ENCODE measurements around the gene SYT3.
"Not testable (repeated sequence)": the region's sequence is repeated elsewhere in the genome, so short reads cannot be mapped to it uniquely, and the experiment has no call there.

Gene SYT3

GRCh38 chr19:50632151-50632835, 7.4 kb downstream of the SYT3 start:
- no peak for DNase-seq

GRCh38 chr19:50629801-50630200, 9.9 kb downstream of the SYT3 start:
- DNase-seq = no peak

- DNase-seq = no peak
These were observed 10.5 kb downstream of the SYT3 start for GRCh38 chr19:50629194-50629593.

GRCh38 chr19:50628551-50628950, 11.1 kb downstream of the SYT3 start:
- no peak for DNase-seq

- no peak for DNase-seq
These were observed 11.5 kb downstream of the SYT3 start for GRCh38 chr19:50628146-50628545.

DNA sequence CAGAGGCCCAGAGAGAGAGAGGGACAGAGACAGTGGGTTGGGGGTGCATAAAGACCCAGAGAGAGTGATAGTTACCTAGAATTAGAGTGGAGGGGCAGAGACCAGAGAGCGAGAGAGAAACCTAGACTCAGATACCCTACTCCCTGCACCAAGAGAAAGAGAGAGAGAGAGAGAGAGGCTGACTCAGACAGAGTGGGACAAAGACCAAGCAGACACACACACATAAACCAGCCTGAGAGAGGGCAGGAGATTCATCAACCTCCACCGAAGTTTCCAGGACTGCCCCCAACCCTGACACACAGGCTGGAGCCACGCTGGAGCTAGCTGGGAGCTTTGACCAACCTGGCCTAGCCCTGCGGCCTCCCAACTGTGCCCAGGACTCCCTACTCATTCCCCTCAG, 12.9 kb downstream of the SYT3 start:
- DNase-seq = no peak

DNA sequence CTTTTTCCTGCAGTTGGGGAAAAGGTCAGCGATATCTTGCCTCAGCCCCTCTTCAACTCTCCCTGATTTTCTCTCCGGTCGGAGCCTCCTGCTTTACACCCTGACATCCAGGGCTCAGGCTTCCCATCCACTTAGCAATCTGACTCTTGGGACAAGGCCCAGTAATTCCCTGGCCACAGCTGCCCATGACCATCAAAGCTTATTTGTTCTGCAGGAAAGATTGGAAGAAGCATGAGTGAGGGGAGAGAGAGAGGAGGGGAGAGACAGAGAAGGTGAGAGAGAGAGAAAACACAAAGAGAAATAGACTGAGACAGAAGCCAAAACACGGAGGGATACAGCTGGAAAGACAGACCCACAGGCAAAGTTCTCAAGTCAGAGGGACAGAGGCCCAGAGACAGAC, 13.7 kb downstream of the SYT3 start:
- DNase-seq = no peak

GRCh38 chr19:50624949-50625600, 14.6 kb downstream of the SYT3 start:
- no peak for DNase-seq

- DNase-seq = not testable (repeated sequence)
These were observed 19.2 kb downstream of the SYT3 start for GRCh38 chr19:50620394-50620906.

DNA sequence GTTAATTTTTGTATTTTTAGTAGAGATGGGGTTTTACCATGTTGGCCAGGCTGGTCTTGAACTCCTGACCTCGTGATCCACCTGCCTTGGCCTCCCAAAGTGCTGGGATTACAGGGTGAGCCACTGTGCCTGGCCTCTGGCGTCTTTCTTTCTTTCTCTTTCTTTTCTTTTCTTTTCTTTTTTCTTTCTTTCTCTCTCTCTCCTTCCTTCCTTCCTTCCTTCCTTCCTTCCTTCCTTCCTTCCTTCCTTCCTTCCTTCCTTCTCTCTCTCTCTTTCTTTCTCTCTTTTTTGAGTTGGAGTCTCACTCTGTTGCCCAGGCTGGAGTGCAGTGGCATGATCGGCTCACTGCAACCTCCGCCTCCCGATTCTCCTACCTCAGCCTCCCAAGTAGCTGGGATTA, 20.5 kb downstream of the SYT3 start:
- not testable (repeated sequence) for DNase-seq

GRCh38 chr19:50618379-50618778, 21.3 kb downstream of the SYT3 start:
- DNase-seq = not testable (repeated sequence)

GRCh38 chr19:50612504-50613404, 26.9 kb downstream of the SYT3 start:
- DNase-seq = not testable (repeated sequence)

- DNase-seq = no peak
These were observed 31.6 kb downstream of the SYT3 start for GRCh38 chr19:50607874-50608785.

DNA sequence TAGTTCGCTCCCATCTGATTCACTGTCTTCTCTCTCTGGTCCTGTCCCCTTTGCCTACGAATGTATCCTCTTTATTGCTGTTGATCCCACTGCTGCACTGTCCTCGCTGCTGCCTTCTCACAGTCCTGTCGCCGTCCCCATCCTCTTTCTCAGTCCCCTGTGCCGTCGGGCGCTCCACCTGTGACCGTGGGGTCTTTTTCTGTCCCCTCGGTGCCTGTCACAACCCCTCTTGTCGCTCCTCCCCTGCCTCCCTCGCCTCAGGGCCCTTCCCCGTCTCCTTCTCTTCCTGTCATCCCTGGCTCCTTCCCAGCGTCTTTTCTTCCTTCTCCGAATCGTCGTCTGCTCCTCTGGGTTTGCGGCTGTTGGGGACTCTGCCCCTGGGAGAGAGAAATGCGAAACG, 32.3 kb downstream of the SYT3 start:
- no peak for DNase-seq

DNA sequence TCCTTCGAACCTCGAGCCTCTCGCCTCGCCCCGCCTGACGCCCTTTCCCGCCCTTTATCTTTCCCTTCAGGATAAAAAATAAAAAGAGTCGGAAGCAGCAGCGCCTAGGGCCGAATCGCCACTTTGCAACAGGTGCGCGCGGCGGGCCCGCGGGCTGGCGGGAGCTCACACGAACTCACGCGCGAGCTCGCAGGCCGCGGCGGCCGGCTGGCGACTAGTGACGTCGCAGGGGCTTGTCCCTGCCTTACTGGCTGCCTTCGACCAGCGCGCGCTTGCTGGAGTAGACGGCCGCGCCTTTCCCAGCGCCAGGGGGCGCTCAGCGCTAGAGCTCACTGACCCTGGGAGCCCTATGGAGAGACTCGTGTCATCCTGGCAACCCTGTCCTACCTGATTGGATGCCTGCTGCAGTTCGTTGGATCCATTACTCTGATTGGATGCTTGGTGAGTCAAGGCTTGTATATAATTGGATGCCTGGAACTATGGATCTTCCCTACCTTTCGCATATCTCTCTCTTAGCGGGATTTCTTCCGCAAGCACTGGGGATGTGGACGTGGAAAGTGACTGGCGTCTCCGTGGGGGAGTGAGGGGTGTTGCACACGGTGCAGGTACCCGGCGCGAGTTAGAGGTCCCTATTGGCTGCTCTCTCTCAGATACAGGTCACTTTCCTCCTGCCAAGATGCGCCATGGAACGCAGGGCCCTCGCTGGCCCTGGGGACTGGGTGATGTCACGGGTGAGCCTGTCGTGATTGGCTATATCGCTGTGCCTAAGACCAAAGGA, 33.4 kb downstream of the SYT3 start:
- DNase-seq = not testable (repeated sequence)

- not testable (repeated sequence) for DNase-seq
These were observed 35.2 kb downstream of the SYT3 start for GRCh38 chr19:50604264-50605073.

- DNase-seq = no peak
These were observed 36.7 kb downstream of the SYT3 start for GRCh38 chr19:50602935-50603334.

GRCh38 chr19:50602496-50602895, 37.2 kb downstream of the SYT3 start:
- no peak for DNase-seq

- DNase-seq = no peak
These were observed 37.6 kb downstream of the SYT3 start for GRCh38 chr19:50602089-50602422.

DNA sequence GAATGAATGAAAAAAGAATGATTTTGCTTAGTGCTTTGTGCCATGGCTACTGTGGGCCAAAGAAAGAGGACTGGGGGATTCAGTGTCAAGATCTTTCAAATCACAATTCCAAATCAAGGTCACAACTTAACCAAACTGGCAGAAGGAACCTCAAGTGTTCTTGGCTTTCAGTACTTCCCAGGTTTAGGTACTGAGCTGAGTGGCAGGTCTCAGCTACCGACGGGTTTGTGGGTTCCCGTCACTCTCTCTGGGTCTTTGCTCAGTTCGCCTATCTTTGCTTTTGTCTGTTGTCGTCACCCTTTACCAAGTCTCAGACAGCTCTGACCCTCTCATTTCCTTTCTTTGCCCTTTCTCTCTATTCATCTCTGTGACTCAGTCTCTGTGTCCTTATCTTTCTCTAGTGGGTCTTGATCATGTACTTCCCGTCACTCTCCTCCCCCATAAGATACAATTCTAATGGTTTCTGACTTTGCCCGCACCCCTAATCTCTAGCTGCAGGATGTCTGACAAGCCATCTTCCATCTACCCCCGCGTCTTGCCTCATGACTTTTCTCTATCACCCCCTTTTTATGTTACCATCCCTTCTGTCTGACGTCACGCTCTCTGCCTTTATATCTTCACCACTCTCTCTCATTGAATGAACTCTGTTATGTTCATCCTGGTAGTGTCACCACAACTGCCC, 38.1 kb downstream of the SYT3 start:
- DNase-seq = no peak

All from SHP77 treated with DMSO at 0.1 percent for 48 hours (cell line).